ENCODE measurements around the gene PMS1.
A peak's percentile ranks its signal among the peaks of the same experiment; 100 is the strongest.
"Not testable (repeated sequence)": the region's sequence is repeated elsewhere in the genome, so short reads cannot be mapped to it uniquely, and the experiment has no call there.

The PMS1 gene

GRCh38 chr2:189826039-189826438, 41.8 kb downstream of the PMS1 start:
- H3K9ac ChIP-seq: no peak overlapping the region
- H3K36me3 ChIP-seq: peaks cover 13 to 75% (median 28%) of the 10 kb centered on the region in 11 experiments
- no peak overlapping the region for H3K4me2 ChIP-seq
- peaks cover 0 to 3% (median 0%) of the 10 kb centered on the region in 11 experiments; a peak in 1 of 22 replicates for H4K20me1 ChIP-seq
- H3K4me1 ChIP-seq: no peaks in the 10 kb centered on the region
- no peak overlapping the region for H3K4me3 ChIP-seq
- H3K27ac ChIP-seq: no peak overlapping the region
- no peak for TF ChIP-seq Cebpa-rat (IDR thresholded peaks at IDR 0.05)
- H3K27me3 ChIP-seq: no peaks in the 10 kb centered on the region
- H3K9me3 ChIP-seq (replicated peaks in 1 of 11): no peaks in the 10 kb centered on the region

GRCh38 chr2:189829102-189829833, 45.0 kb downstream of the PMS1 start:
- Histone ChIP-seq H3K4me3 (no peak overlapping the region), H3K27me3 (no peaks in the 10 kb centered on the region), H3K9me3 (replicated peaks in 1 of 11) (no peaks in the 10 kb centered on the region), H3K36me3 (peaks cover 0 to 88% (median 34%) of the 10 kb centered on the region in 11 experiments; a peak in 16 of 22 replicates), H3K27ac (no peak overlapping the region), H4K20me1 (no peaks in the 10 kb centered on the region), H3K9ac (no peak overlapping the region), H3K4me2 (no peak overlapping the region), H3K4me1 (no peaks in the 10 kb centered on the region; a peak in 2 of 20 replicates)
- no peak for TF ChIP-seq Cebpa-rat (IDR thresholded peaks at IDR 0.05)

GRCh38 chr2:189830510-189830909, 46.3 kb downstream of the PMS1 start:
- no peak overlapping the region for H3K9ac ChIP-seq
- no peaks in the 10 kb centered on the region for H4K20me1 ChIP-seq
- H3K4me2 ChIP-seq: no peak overlapping the region
- H3K27ac ChIP-seq: no peak overlapping the region
- TF ChIP-seq Cebpa-rat (IDR thresholded peaks at IDR 0.05): no peak
- H3K9me3 ChIP-seq (replicated peaks in 1 of 11): no peaks in the 10 kb centered on the region
- H3K36me3 ChIP-seq: peaks cover 0 to 87% (median 34%) of the 10 kb centered on the region in 11 experiments; a peak in 16 of 22 replicates
- no peak overlapping the region for H3K4me3 ChIP-seq
- H3K27me3 ChIP-seq: no peaks in the 10 kb centered on the region
- H3K4me1 ChIP-seq: peaks cover 0 to 4% (median 0%) of the 10 kb centered on the region in 10 experiments; a peak in 2 of 20 replicates

- no peaks in the 10 kb centered on the region for H3K9me3 ChIP-seq (replicated peaks in 1 of 11)
- no peak overlapping the region for H3K4me3 ChIP-seq
- no peak overlapping the region for H3K27ac ChIP-seq
- H3K4me2 ChIP-seq: no peak overlapping the region
- H3K4me1 ChIP-seq: peaks cover 0 to 16% (median 0%) of the 10 kb centered on the region in 10 experiments; a peak in 7 of 20 replicates
- no peaks in the 10 kb centered on the region for H3K27me3 ChIP-seq
- peaks cover 0 to 72% (median 30%) of the 10 kb centered on the region in 11 experiments; a peak in 16 of 22 replicates for H3K36me3 ChIP-seq
- no peaks in the 10 kb centered on the region for H4K20me1 ChIP-seq
- no peak for TF ChIP-seq Cebpa-rat (IDR thresholded peaks at IDR 0.05)
- no peak overlapping the region for H3K9ac ChIP-seq
Observed at GRCh38 chr2:189834059-189834458, 49.8 kb downstream of the PMS1 start.

- not testable (repeated sequence) for H4K20me1 ChIP-seq; H3K27me3 ChIP-seq; H3K4me3 ChIP-seq; H3K9ac ChIP-seq; H3K4me2 ChIP-seq; H3K27ac ChIP-seq; H3K9me3 ChIP-seq (replicated peaks in 1 of 11)
- peaks cover 0 to 69% (median 30%) of the 10 kb centered on the region in 11 experiments; a peak in 16 of 22 replicates for H3K36me3 ChIP-seq
- peaks cover 0 to 16% (median 0%) of the 10 kb centered on the region in 10 experiments; a peak in 7 of 20 replicates for H3K4me1 ChIP-seq
Observed at GRCh38 chr2:189834642-189835041, 50.4 kb downstream of the PMS1 start.

- Histone ChIP-seq H3K4me3 (no peak overlapping the region), H3K9ac (no peak overlapping the region), H3K4me2 (no peak overlapping the region), H3K27ac (no peak overlapping the region), H3K9me3 (replicated peaks in 1 of 11) (no peaks in the 10 kb centered on the region), H3K4me1 (peaks cover 0 to 16% (median 0%) of the 10 kb centered on the region in 10 experiments; a peak in 7 of 20 replicates), H4K20me1 (no peaks in the 10 kb centered on the region), H3K36me3 (peaks cover 0 to 55% (median 19%) of the 10 kb centered on the region in 11 experiments; a peak in 13 of 22 replicates), H3K27me3 (no peaks in the 10 kb centered on the region)
- no peak for TF ChIP-seq Cebpa-rat (IDR thresholded peaks at IDR 0.05)
Observed at GRCh38 chr2:189835855-189836558, 51.8 kb downstream of the PMS1 start.

- H3K36me3 ChIP-seq: peaks cover 0 to 52% (median 19%) of the 10 kb centered on the region in 11 experiments; a peak in 13 of 22 replicates
- peaks cover 0 to 16% (median 0%) of the 10 kb centered on the region in 10 experiments; a peak in 7 of 20 replicates for H3K4me1 ChIP-seq
- no peaks in the 10 kb centered on the region for H3K9me3 ChIP-seq (replicated peaks in 1 of 11)
- H3K27me3 ChIP-seq: no peaks in the 10 kb centered on the region
- no peak overlapping the region for H3K9ac ChIP-seq
- H4K20me1 ChIP-seq: no peaks in the 10 kb centered on the region
- no peak overlapping the region for H3K27ac ChIP-seq
- H3K4me2 ChIP-seq: no peak overlapping the region; a peak in 1 of 22 replicates
- TF ChIP-seq Cebpa-rat (IDR thresholded peaks at IDR 0.05): no peak
- no peak overlapping the region for H3K4me3 ChIP-seq
Observed at GRCh38 chr2:189836644-189837043, 52.4 kb downstream of the PMS1 start.

GRCh38 chr2:189837326-189837725, 53.1 kb downstream of the PMS1 start:
- Histone ChIP-seq H3K4me3 (no peak overlapping the region), H4K20me1 (no peaks in the 10 kb centered on the region), H3K9ac (no peak overlapping the region), H3K9me3 (replicated peaks in 1 of 11) (no peaks in the 10 kb centered on the region), H3K27ac (peak overlapping the region in 1 of 11 experiments; percentile 34; a peak in 2 of 22 replicates), H3K4me2 (peak overlapping the region in 2 of 11 experiments; percentile 25 to 37; a peak in 3 of 22 replicates), H3K27me3 (no peaks in the 10 kb centered on the region), H3K4me1 (peaks cover 0 to 16% (median 0%) of the 10 kb centered on the region in 10 experiments; a peak in 7 of 20 replicates), H3K36me3 (peaks cover 0 to 54% (median 23%) of the 10 kb centered on the region in 11 experiments; a peak in 12 of 22 replicates)
- TF ChIP-seq Cebpa-rat (IDR thresholded peaks at IDR 0.05): no peak

GRCh38 chr2:189841019-189841418, 56.8 kb downstream of the PMS1 start:
- Histone ChIP-seq H3K9me3 (replicated peaks in 1 of 11) (no peaks in the 10 kb centered on the region), H3K27me3 (no peaks in the 10 kb centered on the region), H3K9ac (no peak overlapping the region), H3K36me3 (peaks cover 14 to 63% (median 38%) of the 10 kb centered on the region in 11 experiments), H3K4me3 (no peak overlapping the region), H3K27ac (no peak overlapping the region), H3K4me1 (peaks cover 0 to 12% (median 0%) of the 10 kb centered on the region in 10 experiments; a peak in 7 of 20 replicates), H4K20me1 (no peaks in the 10 kb centered on the region), H3K4me2 (no peak overlapping the region)
- no peak for TF ChIP-seq Cebpa-rat (IDR thresholded peaks at IDR 0.05)
